Fibroblast of skin of scalp (primary cell): Measurements from ENCODE around the gene OAS3.
"Not testable (repeated sequence)": the region's sequence is repeated elsewhere in the genome, so short reads cannot be mapped to it uniquely, and the experiment has no call there.

Experiments used
- DNase-seq: peaks from one replicate; pipeline ENCODE4 v3.0.0-alpha.2; 2013

The OAS3 gene

GRCh38 chr12:112985642-112986290 is 47.5 kb downstream of the OAS3 start:
- DNase-seq = no peak

GRCh38 chr12:112986291-112986800 is 48.1 kb downstream of the OAS3 start:
- no peak for DNase-seq

GRCh38 chr12:112987561-112987960 is 49.3 kb downstream of the OAS3 start:
- DNase-seq = no peak

- no peak for DNase-seq
Observed at GRCh38 chr12:112988224-112988623, 50.0 kb downstream of the OAS3 start.

- DNase-seq = not testable (repeated sequence)
Observed at GRCh38 chr12:112988823-112989385, 50.6 kb downstream of the OAS3 start.

GRCh38 chr12:112989806-112990205 is 51.5 kb downstream of the OAS3 start:
- DNase-seq = no peak

- DNase-seq = peak; percentile 64
Observed at GRCh38 chr12:112992541-112993398, 54.5 kb downstream of the OAS3 start.

GRCh38 chr12:112995008-112995407 is 56.7 kb downstream of the OAS3 start:
- DNase-seq = no peak

- no peak for DNase-seq
Observed at GRCh38 chr12:112996501-112996900, 58.2 kb downstream of the OAS3 start.

GRCh38 chr12:112997506-112997905 is 59.2 kb downstream of the OAS3 start:
- DNase-seq = no peak

- DNase-seq = no peak
Observed at GRCh38 chr12:112998987-112999767, 60.9 kb downstream of the OAS3 start.

- DNase-seq = no peak
Observed at GRCh38 chr12:113000433-113000832, 62.2 kb downstream of the OAS3 start.

- no peak for DNase-seq
Observed at GRCh38 chr12:113002155-113002554, 63.9 kb downstream of the OAS3 start.

- no peak for DNase-seq
Observed at GRCh38 chr12:113002676-113003075, 64.4 kb downstream of the OAS3 start.

- DNase-seq = no peak
Observed at GRCh38 chr12:113003636-113004035, 65.4 kb downstream of the OAS3 start.

GRCh38 chr12:113005762-113006161 is 67.5 kb downstream of the OAS3 start:
- no peak for DNase-seq

- no peak for DNase-seq
Observed at GRCh38 chr12:113006206-113006605, 67.9 kb downstream of the OAS3 start.

GRCh38 chr12:113006641-113007040 is 68.4 kb downstream of the OAS3 start:
- DNase-seq = no peak

- peak; percentile 9 for DNase-seq
Observed at GRCh38 chr12:113007166-113007565, 68.9 kb downstream of the OAS3 start.

- DNase-seq = no peak
Observed at GRCh38 chr12:113010701-113011100, 72.4 kb downstream of the OAS3 start.

- no peak for DNase-seq
Observed at GRCh38 chr12:113014565-113014964, 76.3 kb downstream of the OAS3 start.

GRCh38 chr12:113016796-113017195 is 78.5 kb downstream of the OAS3 start:
- DNase-seq = no peak

GRCh38 chr12:113019025-113019424 is 80.8 kb downstream of the OAS3 start:
- peak; percentile 2 for DNase-seq
